LoVo (cell line): ENCODE data around the gene ATP2B2.

Experiments
- DNase-seq: peaks from one replicate; pipeline ENCODE4 v3.0.0-alpha.2; 2016; ENCODE audit warnings: low spot score

Gene ATP2B2

GRCh38 chr3:10400050-10400748 lies 105.2 kb downstream of the ATP2B2 start:
- no peak for DNase-seq

GRCh38 chr3:10399634-10400033 lies 105.8 kb downstream of the ATP2B2 start:
- no peak for DNase-seq

GRCh38 chr3:10398341-10398740 lies 107.0 kb downstream of the ATP2B2 start:
- no peak for DNase-seq

GRCh38 chr3:10397879-10398278 lies 107.5 kb downstream of the ATP2B2 start:
- DNase-seq: no peak

- no peak for DNase-seq
These were observed 108.5 kb downstream of the ATP2B2 start for GRCh38 chr3:10396931-10397330.

GRCh38 chr3:10396083-10396482 lies 109.3 kb downstream of the ATP2B2 start:
- no peak for DNase-seq

- DNase-seq: no peak
These were observed 109.7 kb downstream of the ATP2B2 start for GRCh38 chr3:10395671-10396070.

GRCh38 chr3:10395196-10395595 lies 110.2 kb downstream of the ATP2B2 start:
- no peak for DNase-seq

- DNase-seq: no peak
These were observed 110.8 kb downstream of the ATP2B2 start for GRCh38 chr3:10394491-10395025.

GRCh38 chr3:10393514-10393913 lies 111.9 kb downstream of the ATP2B2 start:
- no peak for DNase-seq

- no peak for DNase-seq
These were observed 112.4 kb downstream of the ATP2B2 start for GRCh38 chr3:10392906-10393461.

- no peak for DNase-seq
These were observed 113.1 kb downstream of the ATP2B2 start for GRCh38 chr3:10392244-10392643.

- no peak for DNase-seq
These were observed 114.0 kb downstream of the ATP2B2 start for GRCh38 chr3:10391391-10391790.

- DNase-seq: no peak
These were observed 114.6 kb downstream of the ATP2B2 start for GRCh38 chr3:10390641-10391373.

- no peak for DNase-seq
These were observed 115.4 kb downstream of the ATP2B2 start for GRCh38 chr3:10389995-10390394.

- DNase-seq: no peak
These were observed 116.0 kb downstream of the ATP2B2 start for GRCh38 chr3:10389339-10389738.

GRCh38 chr3:10387881-10388609 lies 117.3 kb downstream of the ATP2B2 start:
- no peak for DNase-seq

GRCh38 chr3:10386121-10386520 lies 119.3 kb downstream of the ATP2B2 start:
- DNase-seq: no peak

- DNase-seq: no peak
These were observed 120.6 kb downstream of the ATP2B2 start for GRCh38 chr3:10384541-10385360.

GRCh38 chr3:10383850-10384248 lies 121.5 kb downstream of the ATP2B2 start:
- DNase-seq: no peak
